ENCODE results near the gene FAIM. TPM values are rescaled to one million over a fixed set of nuclear protein-coding genes. Genes with fewer than 3 reads are reported as not detected.

FAIM gene
- total and polyA plus RNA-seq, 12 donors, result 1.5 to 15.7 (median 2.8) TPM

GRCh38 chr3:138615462-138615861 is 6.9 kb downstream of the FAIM start:
- H3K4me3 ChIP-seq, result no peak overlapping the region
- no peak for ATAC-seq
- H3K4me1 ChIP-seq, result no peaks in the 10 kb centered on the region
- TF ChIP-seq CTCF (IDR thresholded peaks at IDR 0.05), result no peak
- no peaks in the 10 kb centered on the region for H3K9me3 ChIP-seq
- WGBS, 2 donors, result 86 to 87% methylated on average over 1 of the region's 1 CpG
- intact Hi-C loops (cut with DNase I), result loop anchor here in 2 of 10 donors (10.0 kb wide), 1 partner anchor 59 kb away; no protein-coding TSS in a partner anchor
- H3K27ac ChIP-seq, result no peak overlapping the region
- H3K27me3 ChIP-seq, result no peaks in the 10 kb centered on the region
- DNase-seq, result no peak
- H3K36me3 ChIP-seq, result peaks cover 0 to 4% (median 0%) of the 10 kb centered on the region in 9 donors

GRCh38 chr3:138620431-138620830 is 11.9 kb downstream of the FAIM start:
- H3K4me3 ChIP-seq, result no peak overlapping the region
- TF ChIP-seq CTCF (IDR thresholded peaks at IDR 0.05), result no peak
- intact Hi-C loops (cut with DNase I), result no loop called here
- no peaks in the 10 kb centered on the region for H3K9me3 ChIP-seq
- WGBS, 2 donors, result 90 to 97% methylated on average over 4 of the region's 4 CpGs
- no peak overlapping the region for H3K27ac ChIP-seq
- no peaks in the 10 kb centered on the region for H3K27me3 ChIP-seq
- ATAC-seq (no peak), DNase-seq (no peak)
- H3K36me3 ChIP-seq, result peaks cover 0 to 10% (median 0%) of the 10 kb centered on the region in 9 donors
- no peaks in the 10 kb centered on the region for H3K4me1 ChIP-seq

- Histone ChIP-seq H3K4me1 (no peaks in the 10 kb centered on the region), H3K27me3 (no peaks in the 10 kb centered on the region), H3K9me3 (no peaks in the 10 kb centered on the region), H3K4me3 (no peak overlapping the region), H3K27ac (no peak overlapping the region), H3K36me3 (peaks cover 0 to 24% (median 5%) of the 10 kb centered on the region in 9 donors)
- no peak for ATAC-seq
- intact Hi-C loops (cut with DNase I), result no loop called here
- no peak for DNase-seq
- no peak for TF ChIP-seq CTCF (IDR thresholded peaks at IDR 0.05)
Observed at GRCh38 chr3:138624518-138624917, 15.9 kb downstream of the FAIM start.

- no peak for ATAC-seq
- Histone ChIP-seq H3K36me3 (peaks cover 0 to 37% (median 6%) of the 10 kb centered on the region in 9 donors), H3K27ac (no peak overlapping the region)
Observed at GRCh38 chr3:138625707-138626365, 17.3 kb downstream of the FAIM start.

More at GRCh38 chr3:138625707-138626365, 17.3 kb downstream of the FAIM start:
- no peak overlapping the region for H3K4me3 ChIP-seq
- DNase-seq, result no peak
- intact Hi-C loops (cut with DNase I), result no loop called here
- WGBS, 2 donors, result 89 to 98% methylated on average over 3 of the region's 3 CpGs
- H3K4me1 ChIP-seq, result no peaks in the 10 kb centered on the region
- H3K9me3 ChIP-seq, result no peaks in the 10 kb centered on the region
- TF ChIP-seq CTCF (IDR thresholded peaks at IDR 0.05), result no peak
- no peaks in the 10 kb centered on the region for H3K27me3 ChIP-seq

Data from heart right ventricle (tissue), 16 donors.